Liver (tissue), 9 donors: Measurements from ENCODE around the gene DHX57. TPM values are rescaled to one million over a fixed set of nuclear protein-coding genes. Genes with fewer than 3 reads are reported as not detected.

Experiments used
- DNase-seq: peaks from one replicate; pipeline ENCODE4 v3.0.0-alpha.2; 2017; ENCODE audit warnings: low spot score
- H3K27ac ChIP-seq, 2 donors: one replicate each; pipeline ENCODE4 v1.7.0; 2013; ENCODE audit warnings: inconsistent platforms in 2 of 2, low read length in 2 of 2, control low read depth in 1 of 2, low read depth in 1 of 2, mild to moderate bottlenecking in 1 of 2
- H3K27me3 ChIP-seq, 4 donors: one replicate each; pipeline versions ENCODE4 v1.6.1 to v1.7.0; 2013; ENCODE audit warnings: low read length in 3 of 4, inconsistent platforms in 1 of 4, mild to moderate bottlenecking in 1 of 4, moderate library complexity in 1 of 4; ENCODE audit not compliant: control insufficient read depth in 4 of 4, insufficient read depth in 4 of 4
- H3K36me3 ChIP-seq, 4 donors: one replicate each; pipeline versions ENCODE4 v1.6.1 to v1.7.0; 2013; ENCODE audit warnings: low read length in 3 of 4, mild to moderate bottlenecking in 3 of 4, low read depth in 1 of 4, moderate library complexity in 1 of 4; ENCODE audit not compliant: control insufficient read depth in 4 of 4, insufficient read depth in 3 of 4
- H3K4me1 ChIP-seq, 4 donors: one replicate each; pipeline versions ENCODE4 v1.6.1 to v1.7.0; 2013; ENCODE audit warnings: low read length in 3 of 4, mild to moderate bottlenecking in 3 of 4, moderate library complexity in 1 of 4; ENCODE audit not compliant: control insufficient read depth in 4 of 4, insufficient read depth in 4 of 4
- H3K4me3 ChIP-seq, 3 donors: one replicate each; pipeline versions ENCODE4 v1.6.1 to v1.7.0; 2013; ENCODE audit warnings: low read length in 3 of 3, control low read depth in 1 of 3, low read depth in 1 of 3, mild to moderate bottlenecking in 1 of 3
- H3K9ac ChIP-seq, 2 donors: one replicate each; pipeline ENCODE4 v1.7.0; 2013; ENCODE audit warnings: low read length in 2 of 2, mild to moderate bottlenecking in 2 of 2, moderate library complexity in 2 of 2, control low read depth in 1 of 2, low read depth in 1 of 2
- H3K9me3 ChIP-seq, 4 donors: one replicate each; pipeline versions ENCODE4 v1.6.1 to v1.7.0; 2013; ENCODE audit warnings: low read length in 3 of 4; ENCODE audit not compliant: control insufficient read depth in 4 of 4
- ATF3 ChIP-seq: IDR thresholded peaks from 2 replicates; pipeline ENCODE4 v1.6.1; 2016; ENCODE audit warnings: antibody characterized with exemption
- CTCF ChIP-seq: fragments of 150-350 bp; IDR thresholded peaks from 2 replicates; pipeline ENCODE4 v1.5.1; 2017; ENCODE audit warnings: improper control_type of control experiment, low read depth, low read length; ENCODE audit not compliant: missing input control
- EGR1 ChIP-seq, 2 donors: IDR thresholded peaks; 2 replicates each; pipeline ENCODE4 v1.6.1; 2016 to 2018; ENCODE audit warnings: antibody characterized with exemption in 2 of 2, low read depth in 2 of 2
- FOXA1 ChIP-seq: IDR thresholded peaks from 2 replicates; pipeline ENCODE4 v1.6.1; 2016; ENCODE audit warnings: antibody characterized with exemption
- FOXA2 ChIP-seq: IDR thresholded peaks from 2 replicates; pipeline ENCODE4 v1.6.1; 2016; ENCODE audit warnings: antibody characterized with exemption
- MAX ChIP-seq: IDR thresholded peaks from 2 replicates; pipeline ENCODE4 v1.6.1; 2016; ENCODE audit warnings: antibody characterized with exemption
- REST ChIP-seq: IDR thresholded peaks from 2 replicates; pipeline ENCODE4 v1.6.1; 2016; ENCODE audit warnings: antibody characterized with exemption, mild to moderate bottlenecking
- SP1 ChIP-seq: IDR thresholded peaks from 2 replicates; pipeline ENCODE4 v1.6.1; 2018; ENCODE audit warnings: antibody characterized with exemption, mild to moderate bottlenecking
- TAF1 ChIP-seq: conservative IDR thresholded peaks from 2 replicates; pipeline ENCODE4 v1.6.1; 2016; ENCODE audit warnings: antibody characterized with exemption, mild to moderate bottlenecking
- YY1 ChIP-seq: IDR thresholded peaks from 2 replicates; pipeline ENCODE4 v1.6.1; 2016; ENCODE audit warnings: antibody characterized with exemption, mild to moderate bottlenecking
- ZBTB33 ChIP-seq: IDR thresholded peaks from 2 replicates; pipeline ENCODE4 v1.6.1; 2016; ENCODE audit warnings: antibody characterized with exemption
- WGBS: extraction: QIAGEN DNeasy Blood & Tissue Kit; methylation state at CpG from one replicate; pipeline ENCODE4 v1.1.7; 2013; 5-methylcytosine and 5-hydroxymethylcytosine counted together
- polyA plus RNA-seq, 2 donors: library from polyadenylated mRNA; stranded (reverse) in 1 of 2; unstranded in 1 of 2; fragments of 200-250 nt in 1 of 2; fragments of >200 nt in 1 of 2; fragmentation: Nextera tagmentation in 1 of 2; extraction: Ambion mirVana in 1 of 2; gene quantifications; one replicate each; pipeline versions ENCODE4 v1.2.1 to v1.2.3, GENCODE V29; 2013 to 2015
- total RNA-seq, 2 donors: library from RNA; depleted of rRNA; stranded (reverse); fragments of >200 nt; gene quantifications; one replicate each; pipeline ENCODE4 v1.2.3, GENCODE V29; 2014
- donor health status: healthy.
- donor health status: healthy.
- donor health status: healthy.
- donor health status: healthy.
- donor health status: healthy.

DHX57 gene
- total and polyA plus RNA-seq, 4 donors: 2.8 to 8.7 (median 5.4) TPM

GRCh38 chr2:38887347-38887746 is 11.6 kb upstream of the DHX57 start:
- no peak for DNase-seq
- no peaks in the 10 kb centered on the region for H3K27me3 ChIP-seq
- H3K4me3 ChIP-seq: no peak overlapping the region
- WGBS: 96% methylated on average over 4 of the region's 4 CpGs
- no peak for TF ChIP-seq YY1
- TF ChIP-seq TAF1: no peak
- no peak for TF ChIP-seq ZBTB33
- TF ChIP-seq CTCF: no peak
- TF ChIP-seq SP1: no peak
- TF ChIP-seq FOXA1: no peak
- no peak for TF ChIP-seq FOXA2
- no peak for TF ChIP-seq REST
- no peaks in the 10 kb centered on the region for H3K9me3 ChIP-seq
- H3K4me1 ChIP-seq: no peaks in the 10 kb centered on the region
- H3K9ac ChIP-seq: no peak overlapping the region
- H3K36me3 ChIP-seq: no peaks in the 10 kb centered on the region
- no peak overlapping the region for H3K27ac ChIP-seq

GRCh38 chr2:38886063-38886462 is 10.3 kb upstream of the DHX57 start:
- Histone ChIP-seq H3K27ac (no peak overlapping the region), H3K9me3 (no peaks in the 10 kb centered on the region), H3K36me3 (peaks cover 0 to 1% (median 0%) of the 10 kb centered on the region in 4 donors), H3K9ac (no peak overlapping the region), H3K4me3 (no peak overlapping the region), H3K4me1 (no peaks in the 10 kb centered on the region), H3K27me3 (no peaks in the 10 kb centered on the region)
- TF ChIP-seq MAX: no peak
- TF ChIP-seq EGR1 (IDR thresholded peaks at IDR 0.05; ENCODE audit: low read depth in 2 of 2): no peak
- no peak for TF ChIP-seq CTCF
- no peak for TF ChIP-seq ATF3
- DNase-seq: no peak
